ENCODE data around the gene LOXL3.

Gene LOXL3

DNA sequence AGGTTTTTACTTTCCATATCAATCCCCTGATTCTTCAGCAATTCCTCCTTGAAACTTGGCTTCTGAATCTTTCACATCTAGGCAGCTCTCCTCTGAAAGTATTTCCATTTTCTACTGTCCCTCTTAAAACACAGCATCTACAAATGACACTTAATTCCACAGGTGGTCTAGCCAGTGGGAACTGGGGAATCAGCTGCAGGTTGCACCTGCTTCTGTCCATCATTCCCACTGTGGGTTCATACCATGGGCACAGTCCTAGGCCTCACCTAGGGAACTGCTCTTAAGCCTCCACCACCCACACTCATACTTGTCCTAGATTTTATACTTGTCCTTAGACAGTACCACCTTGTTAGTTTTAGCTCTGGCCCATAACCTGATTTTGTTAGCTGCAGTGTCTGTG lies 2.2 kb downstream of the LOXL3 start:
- no peak for DNase-seq

DNA sequence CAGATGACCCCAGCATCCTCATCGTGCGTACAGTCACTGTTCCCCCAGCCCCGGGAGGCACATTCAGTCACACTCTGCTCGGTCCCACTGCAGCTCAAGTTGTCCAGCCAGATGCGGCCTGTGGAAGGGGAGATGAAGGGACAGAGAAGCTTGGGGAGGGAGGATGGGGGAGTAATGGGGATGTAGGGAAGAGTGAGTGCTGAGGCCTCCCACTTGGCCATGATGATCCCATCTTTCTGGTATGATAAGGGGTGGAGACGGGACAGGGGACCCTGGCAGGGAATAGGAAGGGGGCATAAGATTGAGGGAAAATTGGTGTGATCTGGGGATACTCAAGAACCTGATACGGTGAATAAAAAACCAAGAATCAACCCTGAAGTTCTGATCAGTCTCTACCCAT lies 3.5 kb downstream of the LOXL3 start:
- DNase-seq: no peak

- DNase-seq: peak; percentile 55
Measured at GRCh38 chr2:74548900-74549826, 4.6 kb downstream of the LOXL3 start.

DNA sequence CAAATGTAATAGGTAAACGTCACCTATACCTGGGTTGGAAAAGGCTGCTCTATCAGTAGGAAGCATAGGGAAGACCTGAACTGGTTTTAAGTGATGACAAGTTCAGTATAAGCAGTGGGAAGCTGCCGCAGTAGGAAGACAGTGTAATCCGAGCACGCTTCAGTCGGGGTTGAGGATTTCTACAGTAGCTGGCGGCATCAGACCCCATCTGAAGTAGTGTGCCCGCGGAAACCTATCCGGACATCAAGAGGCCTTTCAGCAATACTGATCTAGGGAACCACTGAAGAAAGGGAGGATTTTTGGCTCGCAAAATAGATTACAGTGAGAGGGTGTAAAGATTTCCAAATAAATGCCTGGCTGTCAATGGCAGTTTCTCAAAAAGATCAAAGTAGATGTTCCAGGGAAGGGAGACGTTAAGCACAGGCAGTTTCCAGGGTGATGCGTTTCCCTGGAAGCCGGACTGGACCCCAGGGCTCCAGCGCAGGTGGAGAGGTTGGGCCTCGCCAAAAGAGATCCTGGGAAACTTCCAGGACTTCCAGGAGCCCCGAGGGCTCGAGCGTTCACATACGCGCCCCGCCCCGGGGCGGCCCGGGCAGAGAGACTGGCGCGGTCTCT lies 5.3 kb downstream of the LOXL3 start:
- no peak for DNase-seq

DNA sequence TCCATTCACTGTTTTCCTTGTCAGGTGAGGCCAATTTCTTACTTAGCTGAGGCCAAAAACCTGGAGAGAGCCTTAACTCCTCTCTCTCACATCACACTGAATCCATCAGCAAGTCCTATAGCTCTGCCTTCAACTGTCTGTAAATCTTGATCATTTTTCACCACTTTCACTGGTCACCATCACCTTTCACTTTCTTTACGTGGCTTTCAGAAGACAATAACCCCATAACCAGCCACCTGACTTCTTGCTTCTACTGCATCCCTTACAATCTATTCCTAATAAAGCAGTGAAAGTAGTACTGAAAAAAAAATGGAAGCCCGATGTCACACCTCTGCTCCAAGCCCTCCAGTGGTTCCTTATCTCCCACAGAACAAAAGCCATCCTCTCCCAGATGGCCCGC lies 7.7 kb downstream of the LOXL3 start:
- no peak for DNase-seq

DNA sequence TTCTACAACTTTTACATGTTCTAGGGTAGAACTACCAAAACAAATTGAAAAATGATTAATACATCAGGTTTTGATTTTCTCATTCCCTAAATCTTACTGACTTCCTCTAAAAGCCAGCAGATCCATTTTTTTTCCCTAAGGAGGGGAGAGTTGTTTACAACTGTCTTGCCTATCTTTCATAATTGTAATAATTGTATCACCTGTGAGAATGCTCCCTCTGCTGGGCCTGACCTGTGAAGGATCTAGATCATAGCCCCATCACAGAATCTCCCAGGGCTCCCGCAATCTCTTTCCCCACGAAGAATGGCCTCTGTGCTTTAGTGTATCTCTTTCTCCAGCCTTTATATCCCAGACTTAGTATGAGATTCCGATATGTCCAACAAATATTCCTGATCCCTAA lies 9.1 kb downstream of the LOXL3 start:
- DNase-seq: no peak

GRCh38 chr2:74542978-74543377 lies 10.8 kb downstream of the LOXL3 start:
- DNase-seq: no peak

DNA sequence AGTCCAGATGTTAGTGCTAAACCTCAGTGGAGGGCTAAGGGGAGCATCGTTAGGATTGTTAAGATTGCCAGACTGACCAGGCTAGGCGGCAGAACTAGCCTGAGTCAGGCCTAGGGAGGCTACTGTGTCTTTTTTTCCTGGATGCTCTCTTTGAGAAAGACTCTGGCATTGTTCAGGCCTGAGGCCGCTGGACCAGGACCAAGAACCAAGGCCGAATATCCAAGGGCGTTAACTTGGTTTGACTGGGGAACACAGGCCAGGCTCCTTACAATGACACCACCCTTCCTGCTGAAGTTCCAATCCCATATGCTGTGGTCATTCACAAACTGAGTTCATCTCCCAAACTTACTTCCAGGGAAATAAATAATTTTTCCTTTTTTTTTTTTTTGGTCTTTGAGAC lies 13.5 kb downstream of the LOXL3 start:
- no peak for DNase-seq

DNA sequence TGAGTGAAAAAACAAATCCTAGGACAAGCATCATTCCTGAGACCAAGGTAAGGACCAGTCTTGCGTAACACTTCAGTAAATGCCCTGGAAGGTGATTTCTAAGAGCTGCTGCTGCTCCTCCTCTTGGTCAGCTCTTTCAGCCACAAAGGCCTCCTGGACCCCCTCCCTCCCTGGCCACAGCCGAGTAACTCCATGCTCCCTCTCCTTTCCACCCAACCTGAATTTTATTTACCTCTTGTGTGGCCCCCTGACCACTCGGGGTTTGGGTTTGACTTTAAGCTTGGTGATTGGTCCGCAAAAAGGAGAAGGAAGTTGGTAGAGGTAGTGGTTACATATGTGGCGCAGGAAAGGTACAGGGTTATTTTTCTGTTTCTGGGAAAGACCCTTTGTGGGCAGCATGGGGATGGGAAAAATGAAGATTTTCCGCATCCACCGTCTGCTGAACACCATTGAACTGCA lies 14.8 kb downstream of the LOXL3 start:
- DNase-seq: no peak

DNA sequence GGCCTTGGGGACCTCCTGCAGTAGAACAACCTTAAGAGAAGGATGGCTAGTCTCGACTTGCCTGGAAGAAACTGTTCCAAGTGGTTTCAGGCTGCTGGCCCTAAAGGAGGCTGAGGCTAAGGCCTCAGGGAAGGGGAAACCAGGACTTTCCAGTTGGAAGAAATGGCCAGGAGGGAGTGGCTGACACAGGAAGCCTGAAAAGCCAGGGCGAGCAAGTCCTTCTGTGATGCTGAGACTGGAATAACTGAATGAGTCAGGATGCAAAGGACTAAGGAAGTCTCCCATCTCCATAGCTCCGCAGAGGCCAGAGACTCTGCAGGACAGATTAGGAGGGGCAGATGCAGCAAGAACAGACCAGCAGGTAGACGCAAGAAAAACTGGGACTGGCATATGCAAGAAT lies 16.6 kb downstream of the LOXL3 start:
- no peak for DNase-seq

GRCh38 chr2:74536166-74536950 lies 17.4 kb downstream of the LOXL3 start:
- no peak for DNase-seq

DNA sequence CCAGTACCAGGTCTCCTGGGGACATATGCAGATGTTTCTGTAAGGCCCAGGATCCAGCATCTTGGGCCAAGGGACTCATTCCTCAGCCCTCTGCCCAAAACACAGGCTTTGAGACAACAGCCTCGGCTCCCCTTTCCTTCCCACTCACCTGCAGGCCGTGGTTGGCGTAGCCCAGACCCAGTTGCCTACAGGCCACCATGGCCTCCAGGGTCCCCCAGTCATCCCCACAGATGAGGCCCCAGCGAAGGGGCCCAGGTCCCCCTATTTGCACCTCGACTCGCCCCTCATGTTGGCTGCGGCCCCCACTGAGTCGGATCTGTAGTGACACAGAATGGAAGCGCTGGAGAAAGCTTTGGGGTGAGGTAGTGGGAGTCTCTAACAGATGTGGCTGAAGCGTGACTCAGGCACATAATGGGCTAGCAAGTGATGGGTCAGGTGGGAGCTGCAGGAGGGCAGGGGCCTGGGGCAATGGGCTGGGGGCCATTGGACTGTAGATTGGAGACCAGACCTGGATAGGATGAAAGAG lies 18.2 kb downstream of the LOXL3 start:
- DNase-seq: no peak

DNA sequence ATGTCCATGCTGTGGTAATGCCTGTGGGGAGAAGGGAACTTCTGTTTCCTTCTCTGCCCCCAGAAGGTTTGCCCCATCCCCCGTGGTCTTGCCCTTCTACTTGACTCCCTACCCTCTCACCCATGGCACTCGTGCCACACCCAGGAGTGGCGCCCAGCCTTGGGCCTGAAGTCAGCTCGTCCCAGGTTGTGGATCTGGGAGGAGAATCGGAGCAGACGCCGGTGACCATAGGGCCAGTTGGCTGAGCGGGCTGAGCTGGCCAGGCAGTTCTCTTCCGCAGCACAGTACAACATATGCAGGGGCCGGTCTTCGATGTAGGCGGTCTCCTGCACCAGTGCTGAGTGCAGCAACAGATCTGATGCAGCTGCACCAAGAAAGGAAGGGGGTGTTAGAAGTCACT lies 19.3 kb downstream of the LOXL3 start:
- DNase-seq: peak; percentile 27

DNA sequence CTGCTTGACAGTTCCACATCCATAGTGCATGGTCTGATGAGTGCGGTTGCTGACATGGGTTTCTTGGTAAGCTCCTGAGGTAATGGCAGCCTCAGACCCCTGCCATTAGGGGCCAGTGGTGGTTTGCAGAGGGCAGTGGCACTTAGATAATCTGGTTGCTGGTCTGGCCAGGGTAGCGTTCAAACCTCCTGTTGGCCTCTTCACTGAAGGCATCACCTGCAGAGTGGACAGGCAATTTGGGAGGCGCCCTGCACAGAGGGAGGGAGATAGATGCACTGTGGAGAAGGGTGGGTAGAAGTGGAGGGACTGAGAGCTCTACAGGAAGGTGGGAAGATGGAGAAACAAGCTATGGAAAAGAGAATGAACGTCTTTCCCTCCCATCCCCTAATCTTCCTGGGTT lies 20.3 kb downstream of the LOXL3 start:
- no peak for DNase-seq

DNA sequence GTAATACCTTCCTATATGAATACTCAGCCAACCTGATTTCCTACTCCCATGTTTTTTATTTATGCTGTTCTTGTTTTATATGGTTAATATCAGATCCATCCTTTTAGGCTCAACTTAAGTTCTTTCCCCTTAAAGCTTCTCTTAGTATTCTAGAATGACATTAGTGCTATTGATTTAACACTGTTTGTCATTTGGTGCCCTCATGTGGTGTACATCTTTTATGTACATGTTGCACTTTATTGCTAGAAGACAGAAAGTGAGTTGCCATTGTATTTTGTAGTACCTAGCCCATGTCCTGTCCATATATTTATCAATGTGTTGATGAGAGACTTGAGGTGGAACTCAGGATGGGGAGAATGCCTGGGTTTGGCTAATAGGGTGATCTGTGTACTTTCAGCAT lies 21.5 kb downstream of the LOXL3 start:
- peak; percentile 52 for DNase-seq

DNA sequence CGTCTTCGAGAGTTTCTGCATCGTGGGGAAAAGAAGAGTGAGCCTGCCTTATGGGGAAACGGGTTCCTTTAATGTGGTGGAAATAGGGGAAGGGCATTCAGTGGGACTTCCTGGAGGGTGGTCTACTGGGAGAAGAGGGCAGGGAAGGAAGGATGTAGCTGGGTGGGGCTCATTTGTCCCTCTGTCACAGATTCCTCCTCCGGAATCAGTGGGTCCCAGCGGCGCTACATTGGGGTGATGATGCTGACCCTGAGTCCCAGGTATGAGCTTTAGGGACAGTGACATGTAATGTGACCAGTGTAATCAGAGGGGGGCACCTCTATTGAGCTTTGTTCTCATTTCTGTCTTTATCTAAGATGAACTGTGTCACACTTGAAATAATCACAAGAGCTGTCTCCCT lies 22.1 kb downstream of the LOXL3 start:
- no peak for DNase-seq

DNA sequence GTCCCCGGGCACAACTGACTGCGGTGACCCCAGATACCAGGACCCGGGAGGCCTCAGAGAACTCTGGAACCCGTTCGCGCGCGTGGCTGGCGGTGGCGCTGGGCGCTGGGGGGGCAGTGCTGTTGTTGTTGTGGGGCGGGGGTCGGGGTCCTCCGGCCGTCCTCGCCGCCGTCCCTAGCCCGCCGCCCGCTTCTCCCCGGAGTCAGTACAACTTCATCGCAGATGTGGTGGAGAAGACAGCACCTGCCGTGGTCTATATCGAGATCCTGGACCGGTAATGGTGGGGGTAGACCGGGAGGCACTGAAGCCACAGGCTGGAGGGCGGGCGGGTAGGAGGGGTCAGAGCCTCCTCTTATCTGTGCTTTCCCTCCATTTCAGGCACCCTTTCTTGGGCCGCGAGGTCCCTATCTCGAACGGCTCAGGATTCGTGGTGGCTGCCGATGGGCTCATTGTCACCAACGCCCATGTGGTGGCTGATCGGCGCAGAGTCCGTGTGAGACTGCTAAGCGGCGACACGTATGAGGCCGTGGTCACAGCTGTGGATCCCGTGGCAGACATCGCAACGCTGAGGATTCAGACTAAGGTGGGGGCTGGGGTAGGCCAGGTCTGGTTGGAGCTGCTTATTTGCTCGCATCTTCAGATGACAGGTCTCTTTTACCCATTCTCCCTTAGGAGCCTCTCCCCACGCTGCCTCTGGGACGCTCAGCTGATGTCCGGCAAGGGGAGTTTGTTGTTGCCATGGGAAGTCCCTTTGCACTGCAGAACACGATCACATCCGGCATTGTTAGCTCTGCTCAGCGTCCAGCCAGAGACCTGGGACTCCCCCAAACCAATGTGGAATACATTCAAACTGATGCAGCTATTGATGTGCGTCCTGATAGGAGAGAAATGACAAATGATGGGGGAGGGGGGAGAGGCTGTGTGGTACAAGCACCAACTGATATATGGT lies 23.2 kb downstream of the LOXL3 start:
- peak; percentile 55 for DNase-seq

DNA sequence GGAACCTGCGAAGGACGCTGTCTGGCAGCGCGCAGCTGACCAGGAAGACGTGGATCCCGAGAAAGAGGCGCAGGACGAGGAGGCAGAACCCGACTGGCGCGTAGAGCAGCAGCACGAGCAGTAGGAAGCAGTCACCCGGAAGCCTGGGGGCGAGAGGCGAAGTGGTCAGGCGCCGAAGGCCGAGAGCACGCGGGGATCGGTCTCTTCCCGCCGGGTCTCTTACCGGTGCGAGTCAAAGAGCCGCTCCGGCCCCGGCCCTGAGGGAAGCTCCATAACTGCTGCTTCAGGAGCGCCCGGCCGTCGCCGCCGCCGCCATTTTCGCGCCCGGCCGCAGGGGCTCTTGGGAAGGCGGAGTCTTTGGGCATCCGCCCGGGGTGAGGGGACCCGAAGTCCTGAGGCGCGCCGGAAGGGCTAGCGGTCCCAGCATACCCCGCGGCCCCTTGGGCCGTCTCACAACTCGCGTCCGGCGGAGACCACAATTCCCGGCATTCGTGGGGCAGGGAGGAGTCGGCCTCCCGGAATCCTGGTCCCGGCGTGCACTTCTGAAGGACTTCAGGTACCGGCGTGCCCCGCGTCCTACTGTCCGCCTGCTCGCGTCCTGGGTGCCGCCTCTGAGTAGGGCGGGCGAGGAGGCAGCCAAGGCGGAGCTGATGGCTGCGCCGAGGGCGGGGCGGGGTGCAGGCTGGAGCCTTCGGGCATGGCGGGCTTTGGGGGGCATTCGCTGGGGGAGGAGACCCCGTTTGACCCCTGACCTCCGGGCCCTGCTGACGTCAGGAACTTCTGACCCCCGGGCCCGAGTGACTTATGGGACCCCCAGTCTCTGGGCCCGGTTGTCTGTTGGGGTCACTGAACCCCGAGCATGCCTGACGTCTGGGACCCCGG lies 24.1 kb downstream of the LOXL3 start, which contains the start of the genes AUP1 and HTRA2:
Gene AUP1 (minus strand): TSS at position 350 of the 882 bp plus-strand sequence. CDS start 77 bp downstream, at position 273.
Gene HTRA2 (plus strand): TSS at position 577 of the 882 bp plus-strand sequence. CDS start 74 bp downstream, at position 651.
- DNase-seq: peak; percentile 100

- DNase-seq: no peak
Measured at GRCh38 chr2:74528600-74529356, 25.0 kb downstream of the LOXL3 start.

DNA sequence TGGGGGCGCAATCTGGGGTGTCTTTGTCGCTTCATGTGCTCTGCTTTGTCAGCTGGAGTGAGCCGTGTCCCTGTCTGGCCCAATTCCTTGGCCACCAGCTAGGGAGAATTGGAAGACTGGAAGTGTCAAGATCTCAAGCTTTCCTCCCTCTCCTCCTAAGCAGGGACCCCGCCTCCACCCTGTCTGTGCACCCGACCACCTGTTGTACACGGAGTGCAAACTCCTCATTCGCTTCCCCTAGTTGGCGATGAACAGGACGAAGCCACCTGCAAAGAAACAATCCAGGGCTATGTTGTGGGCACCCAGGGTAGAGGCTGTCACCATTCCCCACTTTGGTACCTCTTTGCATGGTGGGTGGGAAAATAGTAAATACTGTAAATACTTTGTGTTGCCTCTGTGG lies 26.0 kb downstream of the LOXL3 start:
- no peak for DNase-seq
